GM19463 (cell line): ENCODE data around the gene SLC38A10.

Experiments used
- ATAC-seq: cut with Tn5 transposase; IDR thresholded peaks from one replicate; pipeline ENCODE4 v1.9.1; 2021; ENCODE audit warnings: mild to moderate bottlenecking, moderate library complexity; ENCODE audit not compliant: unreplicated experiment

The SLC38A10 gene

DNA sequence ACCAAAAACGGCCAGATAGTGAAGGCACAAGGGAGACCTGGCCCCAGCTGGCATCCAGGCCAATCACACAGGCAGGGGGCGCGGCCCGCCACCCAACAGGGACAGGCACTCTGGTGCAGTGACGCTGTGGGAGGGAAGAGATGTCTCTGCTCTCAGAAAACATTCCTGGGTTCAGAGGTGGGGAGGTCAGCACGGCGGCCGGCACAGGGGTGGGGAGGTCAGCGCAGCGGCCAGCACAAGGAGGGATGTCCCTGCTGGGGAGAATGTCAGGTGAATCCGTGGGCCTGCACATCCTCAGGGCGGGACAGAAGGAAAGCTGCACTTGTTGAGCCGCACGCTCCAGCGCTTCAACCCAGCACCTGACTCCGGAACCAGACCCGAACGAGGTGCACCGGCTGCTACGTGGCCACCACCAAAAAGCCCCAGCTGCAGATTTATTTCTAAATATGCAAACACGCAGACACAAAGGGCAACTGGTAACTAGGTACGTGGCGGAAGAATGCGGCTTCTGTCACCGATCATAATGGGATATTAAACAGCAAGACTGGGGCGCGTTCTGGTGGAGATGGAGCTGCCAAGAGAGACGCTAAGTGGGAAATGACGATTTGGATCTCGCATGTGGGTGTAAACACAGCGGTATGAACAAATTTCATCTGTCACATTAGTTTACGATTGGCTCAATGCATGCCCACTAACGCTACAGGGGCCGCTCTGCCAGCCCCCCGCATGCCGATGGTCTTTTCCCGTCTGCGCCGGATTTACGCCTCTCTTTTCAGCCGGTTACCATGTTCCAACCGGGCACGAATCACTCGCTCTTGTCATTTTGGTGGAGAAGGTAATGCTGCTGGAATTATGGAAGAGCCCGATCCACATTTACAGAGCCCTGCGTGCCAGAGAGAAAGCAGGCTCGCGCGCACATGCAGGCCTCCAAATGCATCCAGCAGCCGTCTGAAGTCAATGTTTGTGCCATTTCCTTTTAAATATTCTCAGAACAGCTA lies 15.5 kb downstream of the SLC38A10 start:
- ATAC-seq, result no peak

DNA sequence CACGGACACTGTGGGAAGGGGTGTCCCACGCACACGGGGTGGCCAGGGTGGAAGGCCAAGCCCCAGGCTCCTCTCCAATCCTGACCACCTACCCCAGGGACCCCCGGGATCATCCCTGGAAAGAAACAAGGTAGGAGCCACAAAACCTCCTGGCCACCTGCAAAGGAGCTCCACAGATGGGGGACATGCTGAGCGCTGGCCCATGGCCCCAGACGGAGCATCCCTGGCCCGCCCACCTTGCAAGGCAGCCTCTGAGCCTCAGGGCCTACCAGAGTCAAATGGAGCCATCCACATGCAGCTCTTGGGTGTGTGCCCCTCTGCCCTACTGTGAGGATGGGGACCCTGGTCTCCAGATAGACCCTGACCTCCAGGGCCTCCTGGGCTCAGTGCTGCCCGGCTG lies 16.3 kb downstream of the SLC38A10 start:
- no peak for ATAC-seq

DNA sequence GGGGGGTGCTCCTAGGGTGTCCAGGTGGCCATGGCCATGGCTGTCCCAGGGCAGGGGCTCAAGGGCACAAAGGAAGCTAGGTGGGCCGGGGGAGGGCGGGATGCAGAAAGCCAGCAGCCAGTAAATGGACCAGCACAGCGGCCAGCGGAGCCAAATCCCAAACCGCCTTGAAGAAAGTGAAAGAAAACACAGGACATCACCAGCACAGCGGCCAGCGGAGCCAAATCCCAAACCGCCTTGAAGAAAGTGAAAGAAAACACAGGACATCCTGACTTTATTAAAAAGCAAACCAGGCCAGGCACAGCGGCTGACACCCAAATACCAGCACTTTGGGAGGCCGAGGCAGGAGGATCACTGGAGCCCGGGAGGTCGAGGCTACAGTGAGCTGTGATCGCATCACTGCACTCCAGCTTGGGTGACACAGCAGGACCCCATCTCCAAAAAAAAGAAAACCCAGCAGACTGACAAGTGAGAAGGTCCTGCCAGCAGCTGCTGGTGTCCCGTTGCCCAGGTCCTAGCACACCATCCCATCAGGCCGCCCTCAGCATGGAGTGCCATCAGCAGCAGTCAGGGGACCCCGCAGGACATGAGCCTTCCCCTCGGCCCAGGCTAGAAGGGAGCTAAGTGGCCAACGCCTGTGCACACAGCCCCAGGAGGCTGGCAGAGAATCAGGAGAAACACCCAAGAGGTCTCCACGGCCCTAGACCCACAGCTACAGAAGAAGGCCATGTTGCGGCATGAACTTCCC lies 17.0 kb downstream of the SLC38A10 start:
- no peak for ATAC-seq

DNA sequence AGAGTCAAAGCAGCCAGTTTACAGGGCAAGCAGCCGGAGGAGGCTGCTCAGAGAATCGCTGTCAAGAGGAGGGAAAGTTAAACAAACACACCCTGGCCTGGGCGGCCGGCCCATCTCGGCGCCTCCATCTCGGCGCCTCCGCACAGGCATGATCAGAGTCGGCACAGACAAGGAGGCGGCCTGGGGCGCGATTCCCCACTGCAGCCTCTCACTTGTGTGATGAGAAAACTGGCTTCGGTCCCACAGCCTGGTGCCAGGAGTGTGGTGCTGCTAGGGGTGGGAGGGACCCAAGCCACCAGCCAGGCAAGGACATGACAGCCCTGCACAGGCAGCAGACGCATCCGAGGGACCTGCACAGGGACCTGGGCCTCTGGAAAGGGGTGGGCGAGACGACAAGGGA lies 17.7 kb downstream of the SLC38A10 start:
- ATAC-seq, result no peak

DNA sequence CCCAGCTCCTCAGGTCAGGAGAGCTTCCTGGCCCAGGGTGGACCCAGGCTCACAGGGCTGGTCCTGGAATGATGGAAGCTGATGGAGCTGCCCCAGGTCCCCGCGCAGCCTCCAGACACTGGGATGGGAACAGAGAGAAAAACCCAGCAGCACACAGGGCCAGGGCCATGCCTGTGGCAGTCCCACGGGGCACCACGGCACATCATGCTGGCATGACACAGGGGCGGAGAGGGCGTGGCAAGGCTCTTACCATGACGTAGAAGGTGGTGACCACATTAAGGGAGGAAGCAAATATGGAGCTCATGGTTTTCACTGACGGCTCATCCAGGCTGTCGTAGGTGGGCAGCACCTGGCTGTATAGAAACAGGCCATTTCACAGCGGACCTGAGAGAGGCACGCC lies 18.3 kb downstream of the SLC38A10 start:
- no peak for ATAC-seq

DNA sequence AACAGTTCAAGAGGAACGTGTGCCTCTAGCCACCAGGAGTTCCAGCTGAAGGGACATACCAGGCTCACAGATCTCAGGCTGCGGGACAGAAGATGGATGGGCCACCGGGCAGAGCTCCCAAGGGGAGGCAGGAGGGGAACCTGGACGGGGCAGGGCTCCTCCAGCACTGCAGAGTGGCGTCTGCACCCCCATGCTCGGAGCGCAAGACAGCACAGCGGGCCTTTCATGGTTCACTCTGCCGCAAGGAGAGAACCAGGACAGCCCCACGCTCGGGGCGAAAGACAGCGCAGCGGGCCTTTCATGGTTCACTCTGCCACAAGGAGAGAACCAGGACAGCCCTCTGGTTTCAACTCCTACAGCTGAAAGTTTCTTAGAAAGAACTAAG lies 20.6 kb downstream of the SLC38A10 start:
- ATAC-seq, result no peak

DNA sequence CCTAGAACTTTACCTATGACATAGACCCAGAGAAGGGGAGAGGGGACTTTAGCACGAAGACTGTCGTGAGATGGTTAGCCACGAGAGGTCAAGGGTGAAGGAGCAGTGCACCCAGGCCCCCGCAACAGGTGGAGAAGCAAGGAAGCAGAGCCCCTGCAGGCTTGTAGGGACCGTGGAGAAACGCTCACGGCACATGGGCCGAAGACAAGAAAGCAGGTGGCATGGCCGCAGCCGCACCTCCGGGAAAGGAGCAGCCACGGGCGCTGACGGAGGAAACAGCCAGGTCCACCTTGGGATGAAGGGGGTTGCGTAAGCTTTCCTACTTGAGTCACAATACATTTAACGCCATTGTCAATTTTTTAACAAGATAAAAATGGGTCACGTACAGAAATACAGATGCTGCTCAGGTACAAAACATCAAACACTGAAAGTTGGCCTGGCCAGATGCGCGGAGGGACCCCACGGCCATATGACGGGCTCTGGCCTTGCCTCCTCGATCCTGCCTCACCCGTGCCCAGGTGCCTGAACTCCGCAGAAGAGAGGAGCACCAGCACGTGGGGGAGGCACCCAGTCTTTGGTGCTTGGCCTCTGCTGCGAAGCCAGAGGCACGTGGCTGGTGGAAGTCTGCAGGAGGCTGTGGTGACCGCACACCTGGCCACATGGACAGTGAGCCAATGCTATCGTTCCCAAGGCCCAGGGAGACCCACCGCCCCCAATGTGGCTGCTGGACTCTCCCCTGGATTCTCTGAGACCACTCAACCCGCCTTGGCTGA lies 21.2 kb downstream of the SLC38A10 start:
- no peak for ATAC-seq

DNA sequence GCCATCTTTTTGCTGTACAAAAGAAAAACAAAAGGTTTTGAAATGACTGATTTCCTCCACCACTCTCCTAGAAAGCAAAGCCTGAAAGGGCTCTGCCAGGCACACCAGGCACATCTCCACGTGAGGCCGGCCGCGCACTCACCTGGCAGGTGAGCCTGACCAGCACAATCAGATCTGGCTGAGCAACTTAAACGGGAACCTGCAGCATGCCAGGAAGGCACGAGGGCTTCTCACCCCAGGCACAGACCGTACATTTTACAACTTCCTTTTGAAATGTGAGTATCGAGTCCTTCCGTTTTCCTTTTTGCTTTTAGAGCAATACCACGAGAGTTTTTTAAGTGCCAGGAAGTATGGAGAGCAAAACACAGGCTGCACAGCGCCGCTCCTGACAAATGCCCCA lies 22.5 kb downstream of the SLC38A10 start:
- ATAC-seq, result no peak

DNA sequence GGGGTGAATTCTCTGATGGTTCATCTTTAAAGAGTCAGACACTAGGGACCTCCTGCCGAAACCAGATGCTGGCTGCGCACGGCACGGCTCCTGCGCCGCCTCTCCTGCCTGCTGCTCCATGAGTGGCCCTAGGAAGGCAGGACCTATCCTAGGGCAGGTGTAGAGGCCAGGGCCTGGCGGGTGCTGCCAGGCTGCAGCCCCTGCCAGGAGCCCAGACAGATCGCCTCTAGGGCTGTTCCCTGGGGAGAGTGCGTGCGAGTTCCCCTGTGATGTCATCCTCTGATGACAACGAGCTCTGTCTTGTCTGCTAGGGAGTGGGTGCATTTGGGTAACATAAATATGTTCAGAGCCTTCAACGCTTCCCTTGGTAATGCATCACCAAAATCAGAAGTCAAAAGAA lies 23.9 kb downstream of the SLC38A10 start:
- ATAC-seq, result no peak

DNA sequence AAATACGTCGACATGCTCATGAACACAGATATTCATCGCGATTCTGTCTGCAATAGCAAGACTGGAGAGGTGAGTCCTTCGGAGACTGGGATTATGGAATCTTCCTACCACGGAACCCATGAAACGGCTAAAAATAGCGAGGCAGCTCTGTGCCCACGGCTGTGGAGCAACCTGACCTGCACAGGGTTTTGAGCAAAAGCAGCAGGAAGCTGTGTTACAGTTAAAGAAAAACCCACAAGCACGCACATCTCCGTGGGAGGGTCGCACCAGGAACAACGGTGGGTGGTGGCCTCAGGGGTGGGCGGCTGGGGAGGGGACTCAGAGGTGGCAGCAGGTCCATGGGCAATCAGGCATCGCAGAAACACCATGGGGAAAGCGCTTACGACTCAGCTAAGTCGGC lies 24.8 kb downstream of the SLC38A10 start:
- ATAC-seq, result no peak

DNA sequence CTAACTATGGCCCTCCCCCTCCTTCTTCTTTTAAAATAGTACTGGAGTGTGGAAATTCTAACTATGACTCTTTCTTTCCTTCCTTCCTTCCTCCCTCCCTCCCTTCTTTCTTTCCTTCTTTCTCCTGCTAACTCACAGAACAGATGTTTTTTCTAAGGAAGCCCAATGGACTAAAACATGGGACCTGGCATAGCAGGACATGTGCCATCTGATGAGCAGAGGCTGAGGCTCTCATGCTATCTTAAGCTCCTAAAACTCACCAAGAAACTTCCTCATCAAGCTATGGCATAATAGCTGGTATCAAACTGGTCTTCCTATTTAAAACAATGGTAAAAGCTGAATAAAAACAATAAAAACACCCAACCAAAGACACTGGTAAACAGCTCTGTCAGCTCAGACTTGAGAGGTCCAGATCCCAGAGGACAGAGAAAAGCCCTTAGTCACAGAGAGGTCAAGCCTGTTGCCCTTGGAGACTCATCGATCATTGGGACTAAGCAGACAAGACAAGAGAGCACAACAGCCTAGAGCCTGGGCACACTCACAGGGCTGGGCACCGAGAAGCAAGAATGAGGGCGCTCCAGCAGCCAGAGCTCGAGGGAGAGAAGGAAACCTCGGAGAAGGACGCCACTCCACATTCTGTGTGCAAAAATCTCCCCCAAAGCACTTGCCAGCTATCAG lies 27.6 kb downstream of the SLC38A10 start:
- ATAC-seq, result no peak

DNA sequence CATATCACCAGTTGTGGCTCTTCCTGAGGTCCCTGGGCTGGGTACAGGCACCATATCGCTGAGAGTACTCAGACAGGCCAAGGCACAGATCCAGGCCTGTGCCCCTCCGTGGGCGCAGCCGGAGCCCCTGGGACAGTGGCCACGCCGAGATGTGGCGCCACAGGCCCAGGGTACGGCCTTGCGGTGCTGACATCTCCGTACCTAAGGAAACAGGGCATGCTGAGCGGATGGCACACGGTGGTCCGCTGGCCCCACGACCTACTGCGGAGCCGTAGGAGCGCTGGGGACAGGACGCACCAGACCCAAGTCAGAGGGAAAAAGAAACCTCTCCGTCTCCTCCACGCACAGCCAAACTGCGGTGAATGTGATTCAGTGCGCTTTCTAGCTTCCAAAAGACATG lies 29.5 kb downstream of the SLC38A10 start:
- no peak for ATAC-seq

DNA sequence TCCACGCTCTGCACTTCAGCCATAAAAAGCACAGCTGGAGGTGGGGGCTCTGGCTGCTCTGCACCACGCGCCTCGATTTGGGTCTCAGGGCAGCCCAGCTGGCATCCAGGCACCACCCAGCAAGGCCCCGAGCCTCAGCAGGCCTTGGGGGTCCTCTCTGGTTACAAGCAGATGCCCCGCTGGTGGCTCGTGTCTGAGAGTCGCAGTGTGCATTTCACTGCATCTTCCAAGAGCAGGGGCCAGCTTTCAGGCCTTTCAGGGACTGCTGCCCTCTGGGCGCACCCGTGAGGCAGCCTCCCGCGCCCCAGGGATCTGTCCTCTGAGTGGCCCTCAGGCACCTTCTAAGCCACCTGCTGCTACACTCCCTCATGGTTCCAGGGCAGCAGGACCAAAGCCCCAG lies 30.5 kb downstream of the SLC38A10 start:
- ATAC-seq, result no peak

DNA sequence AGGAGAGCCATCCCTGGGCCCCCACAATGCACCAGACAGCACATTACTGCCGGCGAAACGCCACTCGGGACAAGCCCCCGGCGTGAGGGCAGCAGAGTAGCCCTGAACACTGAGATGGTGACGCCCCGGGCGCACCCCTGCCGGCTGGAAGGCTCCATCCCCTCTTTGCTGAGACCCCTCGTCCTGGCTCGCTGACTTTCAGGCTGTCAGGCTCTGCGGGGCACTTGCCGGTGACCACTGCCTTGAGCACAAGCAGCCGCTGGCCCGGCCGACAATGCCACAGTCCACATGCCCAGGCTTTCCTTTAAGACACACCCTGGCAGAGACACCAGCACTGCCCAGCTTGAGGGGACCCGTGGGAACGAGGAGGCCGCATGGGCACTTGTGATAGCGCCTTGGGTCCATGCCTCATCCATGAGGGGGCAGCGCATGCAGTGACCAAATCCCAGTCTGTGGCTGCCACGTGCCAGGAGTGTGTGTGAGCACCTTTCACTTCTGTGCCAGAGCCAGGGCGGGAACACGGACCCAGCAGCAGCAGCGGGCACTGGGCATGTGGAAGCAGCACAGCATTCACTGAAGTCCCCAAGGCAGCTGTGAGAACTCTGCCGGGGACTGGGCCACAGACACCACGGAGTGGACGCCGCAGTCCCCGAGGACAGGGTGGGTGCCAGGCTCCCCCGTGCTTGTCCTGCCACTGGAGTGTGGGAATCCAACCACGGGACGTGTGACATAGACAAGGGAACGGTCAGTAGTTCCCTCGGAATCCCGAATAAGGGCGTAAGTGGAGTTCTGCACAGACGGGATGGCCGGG lies 31.5 kb downstream of the SLC38A10 start:
- ATAC-seq, result no peak

DNA sequence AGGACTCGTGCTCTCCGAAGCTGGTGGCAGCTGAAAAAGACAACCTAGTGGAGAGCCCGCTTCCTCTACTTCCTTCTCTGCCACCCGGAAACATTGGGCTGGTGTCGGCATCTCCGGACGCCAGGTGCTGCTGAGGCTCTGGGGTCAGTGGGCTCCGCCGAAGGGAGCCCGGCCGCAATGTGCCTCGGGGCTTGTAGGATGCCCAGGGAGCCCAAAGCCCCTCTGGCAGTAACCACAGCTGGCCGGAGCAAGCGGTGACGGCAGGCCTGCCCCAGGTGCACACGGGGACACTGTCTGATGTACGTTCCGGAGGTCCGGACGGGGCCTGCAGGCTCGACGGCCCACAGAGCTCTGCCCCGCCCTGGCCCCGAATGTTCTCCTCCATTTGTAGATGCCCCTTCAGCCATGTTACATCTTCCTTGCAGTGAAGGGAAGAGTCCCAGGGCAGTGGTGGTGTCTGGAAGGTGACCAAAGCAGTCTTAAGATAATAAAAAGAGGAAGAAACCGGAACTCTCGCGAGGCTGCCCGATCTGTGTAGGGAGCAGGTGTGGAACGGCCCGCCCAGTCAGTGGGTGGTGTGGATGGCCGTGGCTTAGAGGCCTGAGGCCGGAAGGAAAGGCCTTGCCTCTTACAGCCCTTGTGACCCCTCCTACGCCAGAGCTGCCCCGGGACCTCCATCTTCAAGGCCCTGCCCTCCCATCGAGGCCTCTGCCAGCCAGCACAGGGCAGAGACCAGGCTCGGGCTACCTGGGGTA lies 33.3 kb downstream of the SLC38A10 start:
- no peak for ATAC-seq

DNA sequence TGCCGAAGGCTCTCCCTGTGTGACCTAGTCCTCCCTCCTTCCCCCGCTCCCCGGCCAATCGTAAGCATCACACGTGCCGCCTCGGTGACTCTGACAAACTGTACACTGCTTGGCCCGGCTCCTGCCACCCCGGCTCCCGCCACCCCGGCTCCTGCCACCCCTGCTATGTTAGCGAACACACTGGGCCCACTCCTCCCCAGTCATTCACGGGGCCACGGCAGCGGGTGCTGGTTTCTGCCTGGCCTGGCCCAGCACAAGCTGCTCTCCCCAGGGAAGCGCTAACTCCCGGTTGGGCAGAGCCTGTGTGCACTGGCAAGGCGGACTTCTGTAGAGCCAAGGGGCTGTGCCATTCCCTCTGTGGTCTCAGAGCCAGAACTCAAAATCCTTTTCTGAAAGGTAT lies 34.0 kb downstream of the SLC38A10 start:
- no peak for ATAC-seq

DNA sequence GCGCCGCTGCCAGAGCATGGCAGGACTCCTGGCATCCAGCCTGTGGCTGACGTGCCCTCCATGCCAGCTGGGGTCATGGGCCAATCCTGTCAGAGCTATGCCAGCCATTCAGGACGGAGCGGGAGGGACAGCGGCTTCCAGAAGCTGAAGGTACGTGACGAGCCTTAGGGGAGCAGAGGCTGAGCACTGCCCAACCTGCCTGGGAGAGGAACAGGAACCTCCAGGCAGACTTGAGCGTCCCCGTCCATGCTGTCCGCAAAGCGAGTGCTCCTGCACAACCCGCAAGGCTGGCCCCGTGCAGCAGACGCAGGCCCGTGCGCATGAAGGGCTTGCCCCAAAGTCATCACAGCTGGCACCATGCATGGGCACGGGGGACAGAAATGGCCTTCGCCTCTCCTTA lies 34.5 kb downstream of the SLC38A10 start:
- ATAC-seq, result no peak

DNA sequence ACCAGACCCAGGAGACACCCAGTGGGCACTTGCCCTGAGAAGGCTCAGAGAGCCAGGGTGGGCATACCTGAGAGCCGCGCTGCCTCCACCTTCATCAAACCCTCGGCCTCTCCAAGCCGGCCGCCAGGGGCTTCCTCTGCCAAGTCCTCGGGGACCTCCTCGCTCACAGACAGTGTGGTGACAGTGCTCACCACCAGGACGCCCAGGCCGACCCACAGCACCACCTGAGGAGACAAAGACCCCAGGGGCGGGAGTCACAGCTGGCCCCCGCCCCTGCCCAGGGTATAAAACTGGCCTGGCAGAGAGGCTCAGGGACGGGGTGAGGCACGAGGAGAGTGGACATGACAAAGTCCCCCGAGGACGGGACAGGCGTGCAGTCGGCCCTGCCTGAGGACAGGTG lies 34.9 kb downstream of the SLC38A10 start:
- no peak for ATAC-seq

DNA sequence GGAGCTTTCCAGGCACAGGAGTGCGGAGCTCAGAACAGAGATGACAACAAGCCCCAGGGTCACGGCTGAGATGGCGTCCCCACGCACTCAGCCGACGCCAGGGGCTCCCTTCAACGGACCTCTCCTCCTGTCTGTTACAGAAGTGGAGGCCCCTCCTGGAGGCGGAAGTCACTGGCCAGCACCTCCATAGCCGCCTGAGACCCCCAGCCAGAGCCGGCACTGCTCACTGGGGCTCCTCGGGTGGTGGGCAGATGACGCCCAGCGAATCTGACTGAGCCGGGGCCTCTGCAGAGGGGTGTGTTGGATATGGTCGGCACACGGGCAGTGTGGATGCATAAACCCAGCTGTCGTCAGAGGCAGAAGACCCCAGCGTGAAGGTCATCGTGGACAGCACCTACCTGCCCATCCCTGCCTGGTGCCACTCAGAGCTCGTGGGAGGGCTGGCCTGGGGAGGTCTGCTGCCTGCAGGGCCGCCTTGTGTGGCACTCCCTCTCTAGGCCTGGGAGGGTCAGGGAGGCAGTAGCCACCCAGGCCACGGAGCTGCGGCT lies 36.0 kb downstream of the SLC38A10 start:
- ATAC-seq, result no peak
